Glomerular endothelial cell (primary cell): ENCODE data around the gene RAPGEF4. TPM values are rescaled to one million over a fixed set of nuclear protein-coding genes. Genes with fewer than 3 reads are reported as not detected.
A peak's percentile ranks its signal among the peaks of the same experiment; 100 is the strongest.

Experiments
- DNase-seq: peaks from one replicate; pipeline ENCODE4 v3.0.0-alpha.2; 2011; ENCODE audit warnings: low read depth, low spot score; ENCODE audit errors: extremely low read depth
- total RNA-seq: library from RNA; depleted of rRNA; stranded (reverse); fragments of >200 nt; gene quantifications from 2 replicates; pipeline ENCODE4 v1.2.3, GENCODE V29; 2015

RAPGEF4 gene
- total RNA-seq, 1 donor from 2014 or later = 5.1 TPM

DNA sequence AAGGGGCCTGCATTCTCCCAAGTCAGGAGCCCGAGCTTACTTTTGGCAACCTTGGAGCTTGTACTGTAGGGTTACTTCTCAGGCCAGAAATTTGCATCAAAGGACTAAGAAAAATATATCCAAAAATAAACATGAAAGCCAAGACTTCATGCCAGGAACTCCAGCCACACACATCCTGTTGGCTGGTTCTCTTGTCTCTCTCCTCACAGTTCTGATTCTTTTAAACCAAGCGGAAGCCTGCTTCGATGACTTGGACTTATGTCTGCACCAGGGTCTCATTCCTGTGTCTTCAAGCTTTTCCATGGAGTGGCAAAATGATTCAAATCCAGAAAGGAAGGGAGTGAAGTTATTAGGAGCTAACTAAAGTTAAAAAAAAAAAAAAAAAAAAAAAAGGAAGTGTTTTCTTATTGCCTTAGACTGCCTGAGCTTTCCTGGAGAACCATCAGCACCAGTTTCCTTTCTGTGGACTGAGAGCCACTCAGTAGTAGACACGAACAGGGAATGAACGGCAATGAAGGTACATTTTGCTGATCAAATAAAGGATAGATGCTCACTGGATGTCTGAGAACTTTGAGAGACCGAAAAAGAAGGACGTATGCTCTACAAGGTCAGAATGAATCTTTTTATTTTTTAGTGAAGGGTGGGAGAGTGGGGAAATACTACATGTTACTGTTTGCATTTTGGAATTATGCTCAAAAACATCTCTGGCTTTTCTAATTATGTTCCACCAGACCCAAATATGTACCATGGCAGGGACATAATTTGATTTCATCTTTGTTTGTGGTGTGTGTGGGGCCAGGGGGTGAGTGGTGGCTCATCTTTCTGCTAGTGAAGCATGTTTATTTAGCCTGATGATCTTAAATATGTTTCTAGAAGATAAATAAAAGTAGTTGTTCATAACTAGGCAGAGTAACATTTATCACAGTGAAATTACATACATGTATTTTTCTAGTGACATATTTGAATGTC, 86.0 kb downstream of the RAPGEF4 start:
- no peak for DNase-seq

GRCh38 chr2:172822585-172822984, 86.9 kb downstream of the RAPGEF4 start:
- no peak for DNase-seq

DNA sequence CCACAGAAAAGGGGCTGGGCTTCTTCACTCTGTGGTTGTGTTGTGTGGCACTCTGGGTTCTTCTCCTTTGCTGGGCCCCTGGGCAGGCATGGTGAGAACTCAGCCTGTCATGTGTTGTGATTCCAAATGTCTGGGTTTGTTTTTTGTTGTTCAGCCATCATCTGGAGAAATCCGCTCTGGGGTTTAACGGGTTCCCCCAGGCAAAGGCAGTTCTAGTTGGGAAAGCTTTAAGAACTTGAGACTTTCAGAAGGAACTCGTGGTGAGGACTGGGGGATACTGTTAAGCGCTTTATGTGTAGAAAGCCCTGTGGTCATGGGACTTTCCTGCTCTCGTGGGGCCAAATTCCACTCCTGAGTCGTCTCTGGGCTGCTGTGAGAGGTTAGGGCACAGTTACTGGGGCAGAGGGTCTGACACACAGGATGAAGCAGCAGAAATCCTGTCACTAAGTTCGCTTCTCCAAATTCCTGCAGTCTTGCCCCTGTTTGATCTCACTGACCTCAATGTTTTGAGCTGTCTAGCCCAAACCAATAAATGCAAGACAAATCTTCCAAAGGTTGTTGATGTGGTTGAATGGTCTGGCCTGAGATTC, 87.7 kb downstream of the RAPGEF4 start:
- no peak for DNase-seq

DNA sequence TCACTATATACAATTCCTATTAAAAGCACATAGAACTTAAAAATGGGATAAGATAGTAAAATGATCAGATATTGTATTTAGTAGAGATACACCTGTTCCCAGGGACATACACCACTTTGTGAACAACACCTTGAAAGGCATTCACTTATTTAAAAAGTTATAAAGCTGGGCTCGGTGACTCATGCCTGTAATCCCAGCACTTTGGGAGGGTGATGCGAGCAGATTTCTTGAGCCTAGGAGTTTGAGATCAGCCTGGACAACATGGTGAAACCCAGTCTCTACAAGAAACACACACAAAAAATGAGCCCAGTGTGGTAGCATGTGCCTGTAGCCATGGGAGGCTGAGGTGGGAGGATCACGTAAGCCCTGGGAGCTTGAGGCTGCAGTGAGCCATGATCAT, 90.9 kb downstream of the RAPGEF4 start:
- no peak for DNase-seq

GRCh38 chr2:172829229-172829628, 93.6 kb downstream of the RAPGEF4 start:
- DNase-seq = no peak

DNA sequence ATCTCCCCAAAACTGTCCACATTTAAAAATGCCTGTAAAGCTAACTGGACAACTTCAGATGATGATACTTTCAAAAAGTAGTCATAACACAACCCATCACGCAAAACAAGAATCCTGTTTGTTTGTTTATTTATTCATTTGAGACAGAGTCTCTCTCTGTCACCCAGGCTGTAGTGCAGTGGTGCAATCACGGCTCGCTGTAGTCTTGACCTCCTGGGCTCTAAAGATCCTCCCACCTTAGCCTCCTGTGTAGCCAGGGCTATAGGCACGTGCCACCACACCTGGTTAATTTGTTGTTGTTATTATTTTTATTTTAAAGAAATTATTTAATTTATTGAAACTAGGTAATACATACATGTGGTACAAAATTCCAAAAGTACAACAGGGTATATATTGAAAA, 94.8 kb downstream of the RAPGEF4 start:
- DNase-seq = no peak

- DNase-seq = no peak
These were observed 98.3 kb downstream of the RAPGEF4 start for GRCh38 chr2:172833898-172834297.

DNA sequence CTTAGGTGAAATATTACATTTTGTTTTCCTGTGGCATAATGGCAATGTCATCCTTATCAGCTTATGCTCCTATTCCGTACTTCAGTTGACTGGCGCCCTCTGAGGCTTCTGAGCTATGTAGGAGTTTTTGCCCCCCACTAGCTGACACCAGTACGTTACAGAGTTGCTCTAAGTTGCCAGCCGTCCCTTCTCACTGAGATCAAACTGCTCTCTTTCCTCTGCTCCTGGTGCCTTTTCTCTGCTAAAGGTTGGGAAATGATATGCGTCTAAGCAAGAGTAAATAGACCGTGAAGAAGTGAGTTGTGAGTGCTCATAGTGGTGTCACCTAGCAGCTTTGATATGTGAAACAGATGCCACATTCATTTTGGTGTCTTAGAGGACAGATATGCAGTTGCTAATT, 99.2 kb downstream of the RAPGEF4 start:
- no peak for DNase-seq

DNA sequence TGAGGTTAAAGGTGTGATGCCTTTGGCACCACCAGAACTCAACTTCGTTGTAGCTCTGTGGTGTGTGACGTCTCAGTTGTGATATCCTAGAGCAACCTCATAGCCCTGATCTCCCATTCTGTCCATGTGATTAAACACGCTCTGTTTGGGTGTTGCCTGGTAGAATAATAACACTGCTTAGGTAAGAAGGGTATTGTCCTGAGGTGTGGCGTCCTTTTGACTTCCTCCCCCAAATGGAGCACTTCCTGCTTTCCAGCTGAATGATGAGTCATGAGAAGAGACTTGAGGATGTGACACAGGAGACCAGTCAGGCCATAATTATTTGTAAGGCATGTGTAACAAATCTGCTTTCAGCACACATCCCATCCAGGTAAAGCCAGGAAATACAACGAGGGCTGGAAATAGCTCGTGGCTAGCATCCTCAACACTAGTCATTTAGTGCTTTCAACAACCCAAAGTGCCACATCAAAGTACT, 100.7 kb downstream of the RAPGEF4 start:
- peak; percentile 97 for DNase-seq

DNA sequence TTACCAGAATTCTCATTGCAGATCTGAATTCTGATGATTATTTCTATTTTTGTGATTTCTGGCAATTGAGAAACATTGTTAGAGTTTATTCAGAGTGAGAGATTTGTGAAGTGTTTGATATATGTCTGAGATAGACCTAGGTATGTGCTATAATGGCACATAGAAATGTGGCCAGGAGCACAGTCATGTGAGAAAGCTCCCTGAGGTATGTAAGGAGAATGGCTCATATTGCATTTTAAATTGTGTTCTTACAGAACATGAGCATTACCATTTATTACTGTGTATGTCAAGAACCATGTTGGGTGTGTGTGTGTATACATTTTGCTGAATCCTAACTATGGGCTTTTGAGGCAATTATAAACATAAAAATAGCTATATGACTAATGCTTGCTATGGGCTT, 101.2 kb downstream of the RAPGEF4 start:
- no peak for DNase-seq

DNA sequence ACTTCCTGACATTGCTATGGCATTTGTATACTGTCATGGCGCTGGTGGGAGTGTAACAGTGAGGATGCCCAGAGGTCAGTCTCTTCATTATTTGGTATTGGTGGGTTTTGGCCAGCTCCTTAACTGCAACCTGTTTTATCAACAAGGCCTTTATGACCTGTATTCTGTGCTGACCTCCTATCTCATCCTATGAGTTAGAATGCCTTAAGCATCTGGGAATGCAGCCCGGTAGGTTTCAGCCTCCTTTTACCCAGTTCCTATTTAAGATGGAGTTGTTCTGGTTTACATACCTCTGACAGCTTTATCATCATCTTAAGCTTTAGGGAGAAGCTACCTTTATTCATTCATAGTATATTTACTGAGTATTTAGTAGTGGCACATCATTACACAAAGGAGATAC, 103.8 kb downstream of the RAPGEF4 start:
- no peak for DNase-seq

DNA sequence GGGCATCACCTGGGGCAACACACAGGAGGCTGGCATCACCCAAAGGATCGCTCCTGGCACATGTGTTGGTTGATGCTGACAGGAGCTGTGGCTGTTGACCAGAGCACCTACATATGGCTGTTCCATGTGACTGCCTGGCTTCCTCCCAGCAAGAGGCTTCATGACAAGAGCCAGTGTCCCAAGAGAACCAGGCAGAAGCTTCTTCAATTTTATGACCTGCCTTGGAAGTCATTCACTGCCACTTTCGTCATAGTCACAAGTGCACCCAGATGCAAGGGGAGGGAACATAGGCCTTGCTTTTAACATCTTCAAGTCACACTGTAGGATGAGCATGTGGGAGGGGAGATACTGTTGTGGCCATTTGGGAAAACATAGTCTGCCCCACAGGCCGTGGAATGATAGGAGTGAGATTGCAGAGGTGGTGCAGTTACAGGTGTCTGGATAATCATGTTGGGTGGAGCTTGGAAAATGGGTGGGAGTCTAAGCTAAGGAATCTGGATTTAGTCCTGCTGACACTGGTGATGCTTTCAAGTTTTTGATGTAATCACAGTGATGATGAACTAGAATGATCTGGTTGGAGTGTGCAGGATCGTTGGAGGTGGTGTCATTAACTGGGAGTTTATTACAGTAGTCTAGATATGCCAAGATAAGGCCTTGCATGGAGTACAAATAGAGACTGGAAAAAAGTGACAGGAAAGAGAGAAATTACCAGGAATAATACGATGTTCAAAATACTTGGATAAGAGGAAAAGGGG, 107.0 kb downstream of the RAPGEF4 start:
- no peak for DNase-seq

DNA sequence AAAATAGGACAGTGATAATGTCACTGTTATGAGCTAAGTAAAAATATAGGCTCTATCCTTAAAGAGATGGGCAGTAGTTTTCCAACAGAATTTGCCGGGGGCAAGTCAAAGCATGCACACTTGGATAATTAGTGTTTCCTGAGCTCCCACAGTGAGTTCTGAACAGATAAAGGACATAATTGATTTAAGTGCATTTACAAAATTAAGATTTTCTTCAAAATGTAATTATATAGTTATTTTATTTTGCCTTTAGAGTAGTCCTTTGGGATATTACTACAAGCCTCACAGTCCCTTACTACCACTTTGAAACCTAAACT, 107.6 kb downstream of the RAPGEF4 start:
- DNase-seq = no peak

DNA sequence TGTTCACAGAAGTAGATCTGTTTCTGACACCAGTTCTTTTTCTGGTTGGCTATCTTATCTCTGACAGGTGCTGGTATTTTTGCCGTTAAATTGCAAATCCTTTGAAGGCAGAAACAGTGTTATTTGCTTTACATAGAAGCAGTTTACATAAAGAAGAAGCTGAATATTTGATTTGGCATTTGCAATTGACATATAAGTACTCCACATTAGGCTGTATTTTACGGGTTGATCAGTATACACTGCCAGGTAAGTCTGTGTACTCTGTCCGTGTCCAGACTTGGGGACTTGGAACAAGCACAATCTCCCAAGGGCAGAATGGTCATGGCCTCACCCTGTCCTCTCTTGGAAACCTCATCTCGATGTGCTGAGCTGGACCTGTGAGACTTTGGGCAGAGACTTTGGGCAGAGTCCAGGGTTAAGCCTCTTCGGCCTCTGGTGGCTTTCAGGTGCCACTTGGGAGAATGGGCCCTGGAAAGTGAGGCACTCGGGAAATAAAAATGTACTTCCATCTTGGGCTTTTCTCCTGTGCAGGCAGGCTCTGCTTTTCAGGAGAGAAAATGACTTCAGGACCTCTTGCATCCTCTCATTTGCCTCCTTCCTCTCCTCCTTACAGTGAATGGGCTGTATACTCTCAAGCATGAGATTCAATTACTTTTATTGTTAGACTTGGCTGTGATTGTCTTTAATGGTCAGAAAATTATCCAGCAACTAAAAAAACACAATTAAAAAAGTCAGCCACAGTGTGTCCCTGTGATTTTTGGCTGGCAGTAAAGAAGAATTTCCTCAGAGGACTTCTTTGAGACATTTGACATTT, 108.5 kb downstream of the RAPGEF4 start:
- DNase-seq = no peak

DNA sequence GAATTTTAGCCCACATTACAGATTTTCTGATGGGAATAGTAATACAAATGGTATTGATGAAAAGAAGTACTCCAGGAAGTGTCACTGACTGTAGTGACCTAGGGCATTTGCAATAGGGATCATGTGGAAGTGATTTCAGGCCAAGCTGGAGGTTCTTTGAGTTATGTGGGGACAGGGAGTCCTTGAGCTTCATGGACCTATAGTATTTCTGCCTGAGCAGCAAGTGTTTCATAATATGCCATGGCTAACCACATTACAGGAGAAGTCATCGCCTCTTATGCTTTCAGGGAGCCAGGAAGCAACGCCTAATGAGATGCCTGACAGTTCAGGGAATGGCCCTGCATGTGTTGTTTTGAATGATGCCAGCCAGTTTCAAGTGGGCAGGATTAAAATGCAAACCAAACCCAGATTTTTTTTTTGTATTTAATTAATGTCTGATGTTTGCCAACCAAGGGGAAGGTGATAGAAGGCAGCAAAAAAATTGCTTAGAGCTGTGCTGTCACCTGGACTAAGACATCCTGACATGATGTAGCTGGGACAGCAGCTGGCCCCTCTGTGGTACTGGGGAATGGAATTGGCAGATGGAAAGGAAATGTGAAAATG, 109.5 kb downstream of the RAPGEF4 start:
- DNase-seq = no peak

DNA sequence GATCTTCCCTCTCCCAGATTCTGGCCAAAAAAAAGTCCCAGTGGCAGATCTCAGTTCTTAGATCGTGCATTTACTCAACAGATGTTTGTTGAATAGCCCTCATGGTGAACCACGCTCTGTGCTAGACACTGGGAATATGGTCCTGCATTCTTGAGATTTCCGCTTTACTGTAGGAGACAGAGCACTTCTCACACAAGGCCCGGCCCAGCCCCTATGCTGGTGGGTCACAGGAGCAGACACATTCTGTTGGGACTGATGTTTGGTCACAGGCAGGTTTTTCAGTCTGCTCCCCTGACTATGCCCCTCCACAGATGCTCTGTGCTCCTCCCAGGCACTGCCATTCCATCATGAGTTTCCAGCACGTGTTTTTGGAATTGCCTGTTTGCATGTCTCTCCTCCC, 110.9 kb downstream of the RAPGEF4 start:
- no peak for DNase-seq

- DNase-seq = no peak
These were observed 111.5 kb downstream of the RAPGEF4 start for GRCh38 chr2:172847188-172847587.

GRCh38 chr2:172848519-172848918, 112.9 kb downstream of the RAPGEF4 start:
- DNase-seq = no peak

DNA sequence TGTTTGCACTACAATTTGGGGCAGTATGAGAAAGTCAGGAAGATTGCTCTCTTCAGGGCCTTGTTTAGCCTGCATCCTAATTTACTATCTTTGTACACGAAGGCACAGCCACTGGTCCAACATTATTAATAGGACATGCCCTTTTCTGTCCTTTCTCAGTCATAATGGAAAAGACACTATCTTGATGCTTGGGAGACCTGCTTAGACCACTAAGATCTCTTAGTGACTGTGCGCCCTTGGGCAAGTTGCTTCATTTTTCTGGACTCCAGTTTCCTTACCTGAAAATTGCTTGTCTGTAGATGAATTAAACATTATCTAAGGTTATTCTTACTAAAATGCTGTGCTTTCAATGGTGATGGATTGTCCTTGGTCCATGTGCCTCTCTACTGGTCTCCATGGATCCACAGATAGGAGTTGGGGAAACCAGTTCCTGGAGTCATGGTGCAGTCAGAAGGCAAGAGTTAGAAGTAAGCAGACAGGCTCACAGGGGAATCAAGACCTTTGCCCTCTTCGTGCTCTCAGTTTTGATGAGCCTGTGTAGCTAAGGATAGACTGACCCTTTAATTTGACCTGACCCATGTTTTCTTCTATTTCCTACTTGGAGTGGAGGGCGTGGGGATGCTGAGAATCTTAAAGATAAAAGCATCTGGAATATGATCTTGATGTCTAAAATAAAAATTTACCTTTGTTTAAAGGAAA, 114.0 kb downstream of the RAPGEF4 start:
- no peak for DNase-seq

DNA sequence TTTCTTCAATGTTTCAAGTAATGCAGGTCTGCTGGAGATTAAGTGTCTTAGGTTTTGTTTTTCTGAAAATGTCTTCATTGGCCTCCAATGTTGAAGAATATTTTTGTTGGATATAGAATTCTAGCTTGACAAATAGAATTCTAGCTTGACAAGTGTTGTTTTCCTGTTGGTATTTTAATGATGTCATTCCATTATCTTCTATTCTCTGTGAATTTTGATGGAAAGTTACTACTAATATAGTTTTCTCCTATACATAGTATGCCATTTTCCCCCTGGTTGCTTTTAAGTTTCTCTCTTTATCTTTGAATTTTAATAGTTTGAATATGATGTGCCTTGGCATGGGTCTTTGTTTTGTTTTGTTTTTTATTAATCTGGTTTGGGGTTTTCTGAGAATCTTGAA, 119.9 kb downstream of the RAPGEF4 start:
- DNase-seq = no peak
